ENCODE results near the gene POLQ. TPM values are rescaled to one million over a fixed set of nuclear protein-coding genes. Genes with fewer than 3 reads are reported as not detected.

Gene POLQ
- total and polyA plus RNA-seq, 7 donors: 0.01 to 0.90 (median 0.17) TPM

GRCh38 chr3:121488628-121489027, 57.2 kb downstream of the POLQ start:
- TF ChIP-seq CTCF (IDR thresholded peaks at IDR 0.05): no peak

DNA sequence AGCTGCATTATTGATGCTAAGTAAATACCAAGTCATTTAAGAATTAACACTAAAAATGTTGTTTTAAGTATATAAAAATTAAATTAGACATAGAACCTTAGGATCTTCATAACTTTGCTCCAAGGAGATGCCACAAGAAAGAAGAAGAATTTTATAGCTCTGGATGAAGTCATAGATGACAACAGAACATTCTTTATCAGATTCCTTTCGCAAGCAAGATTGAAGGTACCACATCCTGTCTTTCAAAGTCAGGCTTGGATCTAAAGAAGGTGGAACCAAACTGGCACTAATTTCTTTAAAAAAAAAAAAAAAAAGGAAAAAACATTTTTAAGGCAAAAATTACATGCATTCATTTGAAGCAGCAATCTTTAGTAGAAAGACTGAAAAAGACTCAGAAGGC, 62.5 kb downstream of the POLQ start:
- H3K4me3 ChIP-seq: no peak overlapping the region
- WGBS, 3 donors: 97 to 100% (median 99%) methylated on average over 1 of the region's 1 CpG
- ATAC-seq (no peak), DNase-seq (no peak)
- H3K27me3 ChIP-seq (ENCODE audit: insufficient read depth in 3 of 3, low read length in 2 of 3): no peaks in the 10 kb centered on the region
- no peaks in the 10 kb centered on the region for H3K9me3 ChIP-seq
- intact Hi-C loops (cut with DNase I): no loop called here
- H3K36me3 ChIP-seq (ENCODE audit: insufficient read depth in 1 of 2, low read depth in 1 of 2): no peaks in the 10 kb centered on the region
- no peak for TF ChIP-seq CTCF (IDR thresholded peaks at IDR 0.05)
- H3K4me1 ChIP-seq: no peaks in the 10 kb centered on the region
- H3K27ac ChIP-seq: no peak overlapping the region

More at GRCh38 chr3:121488628-121489027, 57.2 kb downstream of the POLQ start:
- Histone ChIP-seq H3K4me3 (no peak overlapping the region), H3K27ac (no peak overlapping the region), H3K27me3 (ENCODE audit: insufficient read depth in 3 of 3, low read length in 2 of 3) (no peaks in the 10 kb centered on the region), H3K36me3 (ENCODE audit: insufficient read depth in 1 of 2, low read depth in 1 of 2) (no peaks in the 10 kb centered on the region), H3K4me1 (no peaks in the 10 kb centered on the region), H3K9me3 (no peaks in the 10 kb centered on the region)
- DNase-seq: no peak
- 79 to 86% (median 83%) methylated on average over 2 of the region's 2 CpGs for WGBS, 3 donors
- ATAC-seq: no peak
- intact Hi-C loops (cut with DNase I): no loop called here

GRCh38 chr3:121482660-121483059, 63.1 kb downstream of the POLQ start:
- no peaks in the 10 kb centered on the region for H3K9me3 ChIP-seq
- no peaks in the 10 kb centered on the region for H3K4me1 ChIP-seq
- H3K36me3 ChIP-seq (ENCODE audit: insufficient read depth in 1 of 2, low read depth in 1 of 2): no peaks in the 10 kb centered on the region
- no peak for DNase-seq
- intact Hi-C loops (cut with DNase I): no loop called here
- no peak overlapping the region for H3K4me3 ChIP-seq
- no peak for TF ChIP-seq CTCF (IDR thresholded peaks at IDR 0.05)
- 95 to 97% (median 97%) methylated on average over 1 of the region's 1 CpG for WGBS, 3 donors
- no peak for ATAC-seq
- no peak overlapping the region for H3K27ac ChIP-seq
- H3K27me3 ChIP-seq (ENCODE audit: insufficient read depth in 3 of 3, low read length in 2 of 3): no peaks in the 10 kb centered on the region

GRCh38 chr3:121481106-121481880, 64.5 kb downstream of the POLQ start:
- no peak for DNase-seq
- WGBS, 3 donors: 39 to 69% (median 42%) methylated on average over 3 of the region's 3 CpGs

More at GRCh38 chr3:121481106-121481880, 64.5 kb downstream of the POLQ start:
- ATAC-seq: no peak
- intact Hi-C loops (cut with DNase I): no loop called here
- Histone ChIP-seq H3K27ac (no peak overlapping the region), H3K27me3 (ENCODE audit: insufficient read depth in 3 of 3, low read length in 2 of 3) (no peaks in the 10 kb centered on the region), H3K36me3 (ENCODE audit: insufficient read depth in 1 of 2, low read depth in 1 of 2) (no peaks in the 10 kb centered on the region), H3K4me3 (no peak overlapping the region), H3K4me1 (no peaks in the 10 kb centered on the region), H3K9me3 (no peaks in the 10 kb centered on the region)
- no peak for TF ChIP-seq CTCF (IDR thresholded peaks at IDR 0.05)
